ENCODE measurements around the gene MEGF6.

GRCh38 chr1:3577300-3577699 lies 34.0 kb downstream of the MEGF6 start:
- TF ChIP-seq, protein P1, sequence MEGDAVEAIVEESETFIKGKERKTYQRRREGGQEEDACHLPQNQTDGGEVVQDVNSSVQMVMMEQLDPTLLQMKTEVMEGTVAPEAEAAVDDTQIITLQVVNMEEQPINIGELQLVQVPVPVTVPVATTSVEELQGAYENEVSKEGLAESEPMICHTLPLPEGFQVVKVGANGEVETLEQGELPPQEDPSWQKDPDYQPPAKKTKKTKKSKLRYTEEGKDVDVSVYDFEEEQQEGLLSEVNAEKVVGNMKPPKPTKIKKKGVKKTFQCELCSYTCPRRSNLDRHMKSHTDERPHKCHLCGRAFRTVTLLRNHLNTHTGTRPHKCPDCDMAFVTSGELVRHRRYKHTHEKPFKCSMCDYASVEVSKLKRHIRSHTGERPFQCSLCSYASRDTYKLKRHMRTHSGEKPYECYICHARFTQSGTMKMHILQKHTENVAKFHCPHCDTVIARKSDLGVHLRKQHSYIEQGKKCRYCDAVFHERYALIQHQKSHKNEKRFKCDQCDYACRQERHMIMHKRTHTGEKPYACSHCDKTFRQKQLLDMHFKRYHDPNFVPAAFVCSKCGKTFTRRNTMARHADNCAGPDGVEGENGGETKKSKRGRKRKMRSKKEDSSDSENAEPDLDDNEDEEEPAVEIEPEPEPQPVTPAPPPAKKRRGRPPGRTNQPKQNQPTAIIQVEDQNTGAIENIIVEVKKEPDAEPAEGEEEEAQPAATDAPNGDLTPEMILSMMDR (conservative IDR thresholded peaks at IDR 0.05), result no peak
- no peak for TF ChIP-seq ZFX (IDR thresholded peaks at IDR 0.05)
